GM21447 (cell line): Measurements from ENCODE around the gene KRTAP9-9.
"Not testable (repeated sequence)": the region's sequence is repeated elsewhere in the genome, so short reads cannot be mapped to it uniquely, and the experiment has no call there.

Experiments
- ATAC-seq: cut with Tn5 transposase; IDR thresholded peaks from one replicate; pipeline ENCODE4 v1.9.1; 2021; ENCODE audit not compliant: unreplicated experiment

The KRTAP9-9 gene

DNA sequence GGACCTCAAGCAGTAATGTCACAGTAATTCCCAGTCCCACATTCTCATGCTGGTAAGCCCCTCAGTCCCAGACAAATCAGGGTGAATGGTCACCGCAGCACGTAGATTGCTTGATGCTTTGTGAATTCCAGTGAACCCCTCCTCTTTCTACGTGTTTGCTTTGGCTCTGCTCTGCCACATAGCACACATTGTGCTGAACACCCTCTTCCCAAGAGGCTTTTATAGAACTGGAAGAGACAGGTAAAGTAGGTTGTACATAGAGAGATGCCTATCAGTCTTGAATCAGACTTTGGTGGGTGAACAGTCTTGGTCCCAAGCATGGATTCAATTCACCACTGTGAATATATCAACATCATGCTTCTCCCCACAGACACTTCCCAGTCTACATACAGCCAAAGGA is 9.4 kb downstream of the KRTAP9-9 start:
- ATAC-seq: no peak

DNA sequence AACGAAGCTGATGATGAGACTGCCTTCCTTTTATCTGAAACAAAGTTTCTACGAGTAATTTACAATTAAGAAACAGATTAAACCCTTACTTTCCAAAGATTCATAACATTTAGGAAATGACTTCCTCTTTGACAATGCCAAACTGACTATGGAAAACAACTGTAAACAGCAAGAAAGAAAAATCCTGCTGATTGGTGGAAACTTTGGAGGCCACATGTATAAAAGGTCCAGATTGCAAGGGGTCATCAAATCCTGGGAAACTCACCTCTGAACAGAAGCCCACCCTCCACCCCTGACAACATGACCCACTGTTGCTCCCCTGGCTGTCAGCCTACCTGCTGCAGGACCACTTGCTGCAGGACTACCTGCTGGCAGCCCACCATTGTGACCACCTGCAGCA is 9.9 kb downstream of the KRTAP9-9 start, which contains the start of gene KRTAP9-6:
TSS of gene KRTAP9-6 (plus strand) at position 301 of the 400 bp plus-strand sequence. CDS start at position 301, 0 bp downstream.
- no peak for ATAC-seq

DNA sequence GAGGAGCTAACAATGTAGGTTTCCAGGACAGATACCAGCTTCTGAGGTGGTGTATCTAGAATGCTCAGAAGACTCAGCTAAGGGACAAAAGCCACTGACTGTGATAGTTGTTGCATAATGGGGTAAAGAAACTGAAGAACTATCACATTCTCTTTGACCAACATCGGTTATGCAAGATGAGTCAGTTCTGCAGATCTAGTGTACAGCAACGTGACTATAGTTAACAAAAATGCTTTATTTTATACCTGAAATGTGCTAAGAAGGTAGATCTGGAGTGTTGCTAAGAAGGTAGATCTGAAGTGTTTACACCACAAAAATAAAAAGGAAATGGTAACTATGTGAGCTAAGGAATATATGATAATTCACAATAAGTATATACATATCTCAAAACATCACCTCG is 12.5 kb downstream of the KRTAP9-9 start:
- no peak for ATAC-seq

DNA sequence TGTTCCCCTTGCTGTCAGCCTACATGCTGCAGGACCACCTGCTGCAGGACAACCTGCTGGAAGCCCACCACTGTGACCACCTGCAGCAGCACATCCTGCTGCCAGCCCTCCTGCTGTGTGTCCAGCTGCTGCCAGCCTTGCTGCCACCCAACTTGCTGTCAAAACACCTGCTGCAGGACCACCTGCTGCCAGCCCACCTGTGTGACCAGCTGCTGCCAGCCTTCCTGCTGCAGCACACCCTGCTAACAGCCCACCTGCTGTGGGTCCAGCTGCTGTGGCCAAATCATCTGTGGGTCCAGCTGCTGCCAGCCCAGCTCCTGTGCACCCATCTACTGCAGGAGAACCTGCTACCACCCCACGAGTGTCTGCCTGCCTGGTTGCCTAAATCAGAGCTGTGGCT is 16.1 kb downstream of the KRTAP9-9 start:
- ATAC-seq: not testable (repeated sequence)

- ATAC-seq: no peak
Measured at GRCh38 chr17:41271858-41272257, 16.7 kb downstream of the KRTAP9-9 start.

GRCh38 chr17:41275648-41276190 is 20.5 kb downstream of the KRTAP9-9 start, which contains the start of gene KRTAP9-7:
Gene KRTAP9-7, plus strand, starts transcription at chr17:41275698. Its CDS starts 0 bp downstream, at chr17:41275698.
- not testable (repeated sequence) for ATAC-seq

GRCh38 chr17:41278176-41278955 is 23.2 kb downstream of the KRTAP9-9 start:
- ATAC-seq: no peak

GRCh38 chr17:41284043-41284442 is 28.9 kb downstream of the KRTAP9-9 start:
- no peak for ATAC-seq

DNA sequence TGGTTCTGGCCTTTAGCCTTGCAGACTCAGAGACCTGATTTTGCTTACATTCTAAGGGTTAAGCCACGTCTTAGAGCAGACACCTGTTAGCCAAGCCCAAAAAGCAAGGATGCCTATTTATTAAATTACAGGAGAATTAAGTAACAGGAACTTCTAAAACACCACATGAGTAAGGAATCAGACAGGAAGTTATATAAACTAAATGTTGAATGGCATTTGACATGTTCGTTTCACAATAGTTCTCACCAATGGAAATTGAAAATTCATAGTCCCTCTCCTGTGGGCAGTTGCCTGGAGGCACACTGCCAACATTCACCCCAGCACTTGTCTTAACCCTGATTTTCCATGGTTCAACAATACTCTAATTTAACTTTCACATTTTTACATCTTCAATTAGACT is 29.4 kb downstream of the KRTAP9-9 start:
- ATAC-seq: no peak

GRCh38 chr17:41287050-41287449 is 31.9 kb downstream of the KRTAP9-9 start:
- ATAC-seq: no peak

DNA sequence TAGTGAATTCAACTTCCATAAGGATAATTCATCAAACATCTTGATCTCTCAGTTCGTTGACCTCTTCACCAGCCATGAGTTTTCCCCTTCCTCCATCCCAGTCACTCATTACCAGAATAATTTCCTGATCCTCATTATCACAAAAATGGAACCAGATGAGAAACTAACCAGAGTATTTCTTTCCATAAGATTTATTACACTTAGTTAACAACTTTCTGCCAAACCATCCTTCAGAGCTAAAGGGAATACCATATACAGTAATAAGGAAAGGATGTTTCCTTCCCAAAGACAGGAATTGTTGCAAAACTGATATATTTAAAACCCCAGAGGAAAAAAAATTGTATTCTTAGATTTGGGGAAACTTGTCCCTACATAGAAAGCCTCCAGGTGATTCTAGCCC is 38.8 kb downstream of the KRTAP9-9 start:
- ATAC-seq: no peak

- ATAC-seq: no peak
Measured at GRCh38 chr17:41296846-41297245, 41.7 kb downstream of the KRTAP9-9 start.

- no peak for ATAC-seq
Measured at GRCh38 chr17:41298458-41299135, 43.4 kb downstream of the KRTAP9-9 start.

- ATAC-seq: no peak
Measured at GRCh38 chr17:41301204-41301790, 46.1 kb downstream of the KRTAP9-9 start.

- no peak for ATAC-seq
Measured at GRCh38 chr17:41301916-41302901, 47.0 kb downstream of the KRTAP9-9 start, which contains the start of gene KRTAP29-1. Gene KRTAP29-1, minus strand, starts transcription at chr17:41302851. Its CDS starts 0 bp downstream, at chr17:41302851.

DNA sequence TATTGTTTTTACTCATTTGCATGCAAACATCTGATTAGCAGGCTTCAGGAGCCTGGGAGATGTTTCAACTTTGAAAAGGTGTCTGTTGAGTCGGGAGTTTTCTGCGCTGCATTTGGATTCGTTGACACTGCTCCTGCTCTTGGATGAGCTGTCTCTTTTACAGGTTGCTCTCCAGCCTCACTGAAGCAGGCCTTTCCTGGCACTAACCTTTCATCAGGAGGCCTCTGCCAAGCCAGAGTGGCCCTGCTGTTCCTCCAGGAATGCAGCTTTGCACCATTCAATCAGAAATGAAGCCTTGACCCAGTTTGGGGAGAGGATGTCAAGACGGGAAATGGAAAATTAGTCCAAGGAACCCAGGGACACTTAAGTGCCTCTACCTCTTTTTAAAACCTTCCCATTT is 47.8 kb downstream of the KRTAP9-9 start:
- no peak for ATAC-seq

GRCh38 chr17:41304091-41304490 is 48.9 kb downstream of the KRTAP9-9 start:
- no peak for ATAC-seq
